AG04449 (cell line): ENCODE results near the gene AFAP1L2.
"Not testable (repeated sequence)": the region's sequence is repeated elsewhere in the genome, so short reads cannot be mapped to it uniquely, and the experiment has no call there.

Source experiments
- CTCF ChIA-PET: fragments of 350-600 bp; formaldehyde crosslinking; extraction: SDS; loops from one replicate; lab custom pipeline; 2021; ENCODE audit warnings: antibody characterized with exemption; lab: Yijun Ruan, JAX
- POLR2A ChIA-PET: fragments of 400-600, 350-600 bp; formaldehyde crosslinking; extraction: SDS; loops from one replicate; lab custom pipeline; 2020; ENCODE audit warnings: antibody characterized with exemption, inconsistent platforms; lab: Yijun Ruan, JAX
- DNase-seq: peaks from one replicate; pipeline ENCODE4 v3.0.0-alpha.2; 2010; ENCODE audit warnings: low read depth, low spot score
- H3K4me3 ChIP-seq: 2 replicates; pipeline ENCODE4 v1.5.1; 2011; ENCODE audit warnings: low read depth, mild to moderate bottlenecking, control low read depth, low read length
- CTCF ChIP-seq: IDR thresholded peaks from one replicate; pipeline ENCODE4 v1.5.1; 2011; ENCODE audit warnings: mild to moderate bottlenecking, moderate library complexity, low read length, control low read depth, inconsistent platforms; ENCODE audit not compliant: insufficient read depth; ENCODE audit errors: missing control alignments

Gene AFAP1L2

GRCh38 chr10:114340816-114341215 is 63.5 kb downstream of the AFAP1L2 start:
- ChIA-PET POLR2A (no interaction called here), CTCF (no interaction called here)
- no peak overlapping the region for H3K4me3 ChIP-seq
- no peak for TF ChIP-seq CTCF
- no peak for DNase-seq

GRCh38 chr10:114337510-114338462 is 66.5 kb downstream of the AFAP1L2 start:
- POLR2A ChIA-PET = no interaction called here

GRCh38 chr10:114336823-114337509 is 67.3 kb downstream of the AFAP1L2 start:
- no peak overlapping the region for H3K4me3 ChIP-seq
- DNase-seq = no peak
- POLR2A ChIA-PET = no interaction called here
- no peak for TF ChIP-seq CTCF
- CTCF ChIA-PET = no interaction called here

More at GRCh38 chr10:114337510-114338462, 66.5 kb downstream of the AFAP1L2 start:
- DNase-seq = no peak
- no peak for TF ChIP-seq CTCF
- no peak overlapping the region for H3K4me3 ChIP-seq
- CTCF ChIA-PET = no interaction called here

GRCh38 chr10:114335614-114336013 is 68.7 kb downstream of the AFAP1L2 start:
- CTCF ChIA-PET = no interaction called here

GRCh38 chr10:114334301-114334700 is 70.0 kb downstream of the AFAP1L2 start:
- no peak for DNase-seq
- ChIA-PET POLR2A (no interaction called here), CTCF (no interaction called here)
- no peak for TF ChIP-seq CTCF
- no peak overlapping the region for H3K4me3 ChIP-seq

More at GRCh38 chr10:114335614-114336013, 68.7 kb downstream of the AFAP1L2 start:
- TF ChIP-seq CTCF = no peak
- POLR2A ChIA-PET = no interaction called here
- no peak overlapping the region for H3K4me3 ChIP-seq
- DNase-seq = no peak

- H3K4me3 ChIP-seq, CTCF ChIA-PET, POLR2A ChIA-PET, DNase-seq: not testable (repeated sequence)
Measured at GRCh38 chr10:114333441-114333840, 70.9 kb downstream of the AFAP1L2 start.
